Endothelial cell of umbilical vein (primary cell): Measurements from ENCODE around the gene RAB40C. TPM values are rescaled to one million over a fixed set of nuclear protein-coding genes. Genes with fewer than 3 reads are reported as not detected.

Source experiments
- BruUV-seq: library from RNA; stranded (reverse); fragments of 400-500 nt; replicated peaks from 2 replicates; lab custom pipeline; 2021; lab: Mats Ljungman, UMichigan
- CTCF ChIA-PET: fragments of 300-600, 350-600 bp; sonication (Branson Sonifier 250); formaldehyde crosslinking; loops from one replicate; lab custom pipeline; 2021; ENCODE audit warnings: antibody characterized with exemption, inconsistent platforms; lab: Charles Lee
- POLR2A ChIA-PET: fragments of 300-600, 350-600 bp; sonication (Branson Sonifier 250); formaldehyde crosslinking; loops from one replicate; lab custom pipeline; 2021; ENCODE audit warnings: antibody characterized with exemption, inconsistent platforms; lab: Charles Lee
- DNase-seq: peaks from one replicate; pipeline ENCODE4 v3.0.0-alpha.2; 2011; ENCODE audit warnings: low read depth, low spot score
- FAIRE-seq: peaks from 2 replicates; lab custom pipeline; 2011; peaks lifted over from hg19 to GRCh38; lab: Jason Lieb, UNC
- H2AFZ ChIP-seq: 2 replicates; pipeline ENCODE4 v1.6.0; 2012; ENCODE audit warnings: low read depth, low read length, control low read depth, inconsistent platforms
- H3K27ac ChIP-seq: 2 replicates; pipeline ENCODE4 v1.5.1; 2011; ENCODE audit warnings: low read depth, mild to moderate bottlenecking, control low read depth, low read length, moderate library complexity; ENCODE audit not compliant: insufficient read depth
- H3K27me3 ChIP-seq, 2 experiments: 2 replicates each; pipeline versions ENCODE4 v1.6.0 to v1.6.1; 2011; ENCODE audit warnings: low read length in 2 of 2, mixed read lengths in 1 of 2; ENCODE audit not compliant: control insufficient read depth in 2 of 2, insufficient read depth in 2 of 2
- H3K36me3 ChIP-seq, 2 experiments: 2 replicates in 1 of 2; 3 replicates in 1 of 2; pipeline ENCODE4 v1.5.1; 2011; ENCODE audit warnings: low read length in 2 of 2, mild to moderate bottlenecking in 1 of 2, moderate library complexity in 1 of 2; ENCODE audit not compliant: control insufficient read depth in 2 of 2, insufficient read depth in 2 of 2; ENCODE audit errors: extremely low read depth in 1 of 2
- H3K4me1 ChIP-seq: 3 replicates; pipeline ENCODE4 v1.5.1; 2011; ENCODE audit warnings: mild to moderate bottlenecking, low read length; ENCODE audit not compliant: control insufficient read depth, insufficient read depth; ENCODE audit errors: extremely low read depth
- H3K4me2 ChIP-seq: 2 replicates; pipeline ENCODE4 v1.6.1; 2011; ENCODE audit warnings: low read length, control low read depth, mixed read lengths; ENCODE audit not compliant: insufficient read depth
- H3K4me3 ChIP-seq, 3 experiments: fragments of 200-600 bp in 1 of 3; sonication (generic), shearing (Covaris generic) in 1 of 3; replicated peaks in 1 of 3; 2 replicates each; pipeline ENCODE4 v1.5.1; 2011 to 2016; ENCODE audit warnings: control low read depth in 3 of 3, low read length in 3 of 3, mild to moderate bottlenecking in 2 of 3, inconsistent platforms in 1 of 3, low read depth in 1 of 3, moderate library complexity in 1 of 3; ENCODE audit not compliant: insufficient read depth in 1 of 3
- H3K79me2 ChIP-seq: 2 replicates; pipeline ENCODE4 v1.6.0; 2012; ENCODE audit warnings: low read length, inconsistent platforms; ENCODE audit not compliant: control insufficient read depth, insufficient read depth
- H3K9ac ChIP-seq: replicated peaks from 2 replicates; pipeline ENCODE3; 2011; ENCODE audit warnings: low read length, control low read depth; ENCODE audit not compliant: insufficient read depth; ENCODE audit errors: extremely low read depth
- H3K9me1 ChIP-seq: replicated peaks from 3 replicates; pipeline ENCODE4 v1.6.0; 2011; ENCODE audit warnings: mild to moderate bottlenecking, low read length; ENCODE audit not compliant: control insufficient read depth, insufficient read depth; ENCODE audit errors: extremely low read depth
- H3K9me3 ChIP-seq: replicated peaks from 2 replicates; pipeline ENCODE4 v1.5.1; 2012; ENCODE audit warnings: low read length, inconsistent platforms; ENCODE audit not compliant: control insufficient read depth, insufficient read depth
- H4K20me1 ChIP-seq: replicated peaks from 2 replicates; pipeline ENCODE3; 2011; ENCODE audit warnings: mild to moderate bottlenecking, low read length; ENCODE audit not compliant: control insufficient read depth, insufficient read depth; ENCODE audit errors: extremely low read depth
- CTCF ChIP-seq, 2 donors: IDR thresholded peaks; 1 replicate in 1 of 2; 2 replicates in 1 of 2; pipeline ENCODE4 v1.5.1; 2011; ENCODE audit warnings: low read length in 2 of 2, mild to moderate bottlenecking in 2 of 2, moderate library complexity in 2 of 2, control low read depth in 1 of 2, inconsistent platforms in 1 of 2, low read depth in 1 of 2; ENCODE audit not compliant: insufficient read depth in 1 of 2; ENCODE audit errors: extremely low read depth in 1 of 2
- EZH2 ChIP-seq: IDR thresholded peaks from 2 replicates; pipeline ENCODE4 v1.6.1; 2012; ENCODE audit warnings: borderline replicate concordance, low read depth, mild to moderate bottlenecking, moderate library complexity, low read length, inconsistent platforms; ENCODE audit not compliant: severe bottlenecking
- FOS ChIP-seq: IDR thresholded peaks from 2 replicates; pipeline ENCODE4 v1.6.1; 2011; ENCODE audit warnings: mild to moderate bottlenecking, low read length, moderate library complexity, borderline replicate concordance; ENCODE audit not compliant: insufficient read depth
- GATA2 ChIP-seq: IDR thresholded peaks from 2 replicates; pipeline ENCODE4 v1.7.0; 2011; ENCODE audit warnings: low read depth, mild to moderate bottlenecking, moderate library complexity, mixed read lengths, low read length; ENCODE audit not compliant: insufficient read length, insufficient read depth
- JUN ChIP-seq: IDR thresholded peaks from 2 replicates; pipeline ENCODE4 v1.6.1; 2011; ENCODE audit warnings: borderline replicate concordance, low read depth; ENCODE audit not compliant: insufficient read length, insufficient read depth
- MAX ChIP-seq: IDR thresholded peaks from 2 replicates; pipeline ENCODE4 v1.6.1; 2011; ENCODE audit not compliant: insufficient read depth, insufficient read length
- MYC ChIP-seq: IDR thresholded peaks from one replicate; pipeline ENCODE4 v1.6.1; 2011; ENCODE audit warnings: mild to moderate bottlenecking, low read depth, low read length
- POLR2A ChIP-seq: IDR thresholded peaks from 2 replicates; pipeline ENCODE4 v1.6.1; 2012; ENCODE audit warnings: low read depth, mild to moderate bottlenecking, control low read depth, low read length
- POLR2AphosphoS5 ChIP-seq: IDR thresholded peaks from 2 replicates; pipeline ENCODE4 v1.6.1; 2012; ENCODE audit warnings: low read depth, mild to moderate bottlenecking, control low read depth, low read length, moderate library complexity; ENCODE audit not compliant: insufficient read depth
- dilution Hi-C: fragments of 300-500 bp; cut with MboI; formaldehyde crosslinking; loops from one replicate; pipeline ENCODE4 v1.15.0; 2019; ENCODE audit warnings: low sequenced_read_pairs; ENCODE audit not compliant: extremely low pct_ligation_motif_present
- intact Hi-C: fragments of 100-400 bp; cut with micrococcal nuclease; formaldehyde crosslinking; loops from one replicate; pipeline ENCODE4 v1.10.0; 2022
- polyA plus RNA-seq, 4 experiments: library from polyadenylated mRNA; depleted of rRNA in 3 of 4; stranded (reverse) in 3 of 4; unstranded in 1 of 4; fragments of >200 nt; gene quantifications; 2 replicates each; pipeline versions ENCODE4 v1.2.1 to v1.2.3, GENCODE V29; 2011 to 2012; ENCODE audit warnings: missing spikeins in 1 of 4
- total RNA-seq: library from RNA; stranded (reverse); gene quantifications from 2 replicates; pipeline ENCODE4 v1.2.3, GENCODE V29; 2021

The RAB40C gene
- total and polyA plus RNA-seq, 2 donors (not counting 3 experiments of a cell fraction or from before 2014, with no cell fraction given) = 12.4 to 18.8 TPM

GRCh38 chr16:580141-580945 is 9.5 kb upstream of the RAB40C start:
- ChIA-PET POLR2A (no interaction called here), CTCF (interaction anchor here (1.0 to 1.7 kb wide), 5 partner anchors 8 to 56 kb away, joined by 4 to 8 read pairs (median 5); partner anchors contain the start of genes METTL26 and RAB40C)
- H3K9me3 ChIP-seq = no peaks in the 10 kb centered on the region
- FAIRE-seq (no peak), DNase-seq (no peak)
- peaks cover 0 to 2% of the 10 kb centered on the region in 2 experiments for H3K36me3 ChIP-seq
- no peak overlapping the region for H3K4me2 ChIP-seq
- peaks cover 2% of the 10 kb centered on the region for H3K4me1 ChIP-seq
- H3K27me3 ChIP-seq = no peaks in the 10 kb centered on the region
- H3K9me1 ChIP-seq = no peaks in the 10 kb centered on the region
- no peak overlapping the region for H3K27ac ChIP-seq
- no peak overlapping the region for H3K9ac ChIP-seq
- H3K79me2 ChIP-seq = no peaks in the 10 kb centered on the region
- H4K20me1 ChIP-seq = no peaks in the 10 kb centered on the region
- no peak overlapping the region for H2AFZ ChIP-seq
- BruUV-seq = no TSS peak
- intact Hi-C loops = no loop called here
- TF ChIP-seq FOS (no peak), POLR2A (no peak), CTCF (IDR thresholded peaks at IDR 0.05; ENCODE audit: extremely low read depth in 1 of 2, insufficient read depth in 1 of 2, low read depth in 1 of 2, low read length in 2 of 2) (no peak), GATA2 (no peak), MAX (no peak), JUN (no peak), MYC (no peak), POLR2AphosphoS5 (no peak), EZH2 (no peak)
- H3K4me3 ChIP-seq = no peak overlapping the region
- dilution Hi-C loops = no loop called here
